HEK293 (cell line): ENCODE data around the gene POLR3C.

Source experiments
- CTCF ChIA-PET: fragments of 350-600 bp; formaldehyde crosslinking; extraction: SDS; loops from one replicate; lab custom pipeline; 2021; ENCODE audit warnings: antibody characterized with exemption; lab: Yijun Ruan, JAX
- POLR2A ChIA-PET: fragments of 300-600 bp; formaldehyde crosslinking; extraction: SDS; loops from one replicate; lab custom pipeline; 2020; ENCODE audit warnings: antibody characterized with exemption, inconsistent platforms; lab: Yijun Ruan, JAX
- H3K27ac ChIP-seq: fragments of 200-500 bp; sonication (Bioruptor generic); 2 replicates; pipeline ENCODE4 v1.5.1; 2014; ENCODE audit warnings: low read depth, low read length, control low read depth, inconsistent platforms; ENCODE audit errors: extremely low read depth
- H3K36me3 ChIP-seq, 2 experiments: fragments of 200-500 bp in 1 of 2; sonication (Bioruptor generic) in 1 of 2; 1 replicate in 1 of 2; 2 replicates in 1 of 2; pipeline ENCODE4 v1.5.1; 2014 to 2017; ENCODE audit warnings: inconsistent platforms in 2 of 2, low read length in 2 of 2; ENCODE audit not compliant: control insufficient read depth in 2 of 2, insufficient read depth in 1 of 2
- H3K4me1 ChIP-seq: fragments of 200-500 bp; sonication (Bioruptor generic); 2 replicates; pipeline ENCODE4 v1.5.1; 2014; ENCODE audit warnings: mild to moderate bottlenecking, low read length, inconsistent platforms; ENCODE audit not compliant: control insufficient read depth, insufficient read depth
- H3K4me3 ChIP-seq: 2 replicates; pipeline ENCODE4 v1.5.1; 2011; ENCODE audit warnings: low read depth, mild to moderate bottlenecking, control low read depth, low read length, moderate library complexity
- H3K9me3 ChIP-seq: fragments of 200-500 bp; sonication (Bioruptor generic); 2 replicates; pipeline ENCODE4 v1.5.1; 2014; ENCODE audit warnings: low read depth, low read length, inconsistent platforms; ENCODE audit not compliant: control insufficient read depth, insufficient read depth
- GLIS2 ChIP-seq: fragments of 450-650 bp; formaldehyde crosslinking; IDR thresholded peaks from 2 replicates; pipeline ENCODE4 v1.5.1; 2016; ENCODE audit warnings: missing biosample characterization, missing genetic modification characterization
- MZF1 ChIP-seq: fragments of 450-650 bp; formaldehyde crosslinking; IDR thresholded peaks from 2 replicates; pipeline ENCODE4 v1.5.1; 2017; ENCODE audit warnings: missing biosample characterization, missing genetic modification characterization, borderline replicate concordance
- OSR2 ChIP-seq: fragments of 450-650 bp; formaldehyde crosslinking; IDR thresholded peaks from 2 replicates; pipeline ENCODE4 v1.5.1; 2016; ENCODE audit warnings: missing biosample characterization, missing genetic modification characterization
- PRDM1 ChIP-seq: fragments of 450-650 bp; formaldehyde crosslinking; IDR thresholded peaks from 2 replicates; pipeline ENCODE4; 2016; ENCODE audit warnings: missing biosample characterization, missing genetic modification characterization
- PRDM10 ChIP-seq: fragments of 450-650 bp; formaldehyde crosslinking; IDR thresholded peaks from 2 replicates; pipeline ENCODE4 v1.5.1; 2016; ENCODE audit warnings: missing biosample characterization, missing genetic modification characterization
- SP7 ChIP-seq: fragments of 450-650 bp; formaldehyde crosslinking; IDR thresholded peaks from 2 replicates; pipeline ENCODE4 v1.5.1; 2016; ENCODE audit warnings: missing biosample characterization, missing genetic modification characterization
- WT1 ChIP-seq: fragments of 450-650 bp; formaldehyde crosslinking; IDR thresholded peaks from 2 replicates; pipeline ENCODE4 v1.5.1; 2016; ENCODE audit warnings: missing biosample characterization, missing genetic modification characterization
- ZBTB26 ChIP-seq: fragments of 450-650 bp; formaldehyde crosslinking; optimal IDR thresholded peaks from 2 replicates; pipeline ENCODE3; 2016; ENCODE audit warnings: missing biosample characterization, mild to moderate bottlenecking, missing genetic modification characterization
- ZBTB44 ChIP-seq: fragments of 450-650 bp; IDR thresholded peaks from 2 replicates; pipeline ENCODE4 v1.5.1; 2018; ENCODE audit warnings: missing biosample characterization, mild to moderate bottlenecking, missing genetic modification characterization
- ZBTB8A ChIP-seq: fragments of 450-650 bp; formaldehyde crosslinking; IDR thresholded peaks from 2 replicates; pipeline ENCODE4 v1.5.1; 2016; ENCODE audit warnings: missing biosample characterization, missing genetic modification characterization
- ZFP3 ChIP-seq: fragments of 450-650 bp; formaldehyde crosslinking; IDR thresholded peaks from 2 replicates; pipeline ENCODE4 v1.5.1; 2016; ENCODE audit warnings: low read depth, missing biosample characterization, missing genetic modification characterization
- ZNF10 ChIP-seq: fragments of 450-650 bp; formaldehyde crosslinking; IDR thresholded peaks from 2 replicates; pipeline ENCODE4 v1.5.1; 2017; ENCODE audit warnings: missing biosample characterization, missing genetic modification characterization
- ZNF112 ChIP-seq: fragments of 450-650 bp; formaldehyde crosslinking; IDR thresholded peaks from 2 replicates; pipeline ENCODE4 v1.5.0; 2017; ENCODE audit warnings: missing biosample characterization, missing genetic modification characterization
- ZNF132 ChIP-seq: fragments of 450-650 bp; formaldehyde crosslinking; IDR thresholded peaks from 2 replicates; pipeline ENCODE4 v1.5.1; 2017; ENCODE audit warnings: missing biosample characterization, missing genetic modification characterization, borderline replicate concordance
- ZNF18 ChIP-seq: fragments of 450-650 bp; formaldehyde crosslinking; IDR thresholded peaks from 2 replicates; pipeline ENCODE4 v1.5.1; 2016; ENCODE audit warnings: missing biosample characterization, missing genetic modification characterization
- ZNF202 ChIP-seq: fragments of 450-650 bp; formaldehyde crosslinking; IDR thresholded peaks from 2 replicates; pipeline ENCODE4 v1.5.1; 2016; ENCODE audit warnings: missing biosample characterization, missing genetic modification characterization, borderline replicate concordance
- ZNF214 ChIP-seq: fragments of 450-650 bp; formaldehyde crosslinking; IDR thresholded peaks from 2 replicates; pipeline ENCODE4 v1.5.1; 2017; ENCODE audit warnings: missing biosample characterization, mild to moderate bottlenecking, missing genetic modification characterization, borderline replicate concordance
- ZNF24 ChIP-seq: fragments of 450-650 bp; formaldehyde crosslinking; IDR thresholded peaks from 2 replicates; pipeline ENCODE4 v1.5.1; 2016; ENCODE audit warnings: missing biosample characterization, missing genetic modification characterization
- ZNF248 ChIP-seq: fragments of 450-650 bp; formaldehyde crosslinking; IDR thresholded peaks from 2 replicates; pipeline ENCODE4 v1.5.1; 2017; ENCODE audit warnings: missing biosample characterization, missing genetic modification characterization
- ZNF335 ChIP-seq: fragments of 450-650 bp; formaldehyde crosslinking; conservative IDR thresholded peaks from 2 replicates; pipeline ENCODE4 v1.5.1; 2016; ENCODE audit warnings: missing biosample characterization, missing genetic modification characterization
- ZNF48 ChIP-seq: fragments of 450-650 bp; formaldehyde crosslinking; IDR thresholded peaks from 2 replicates; pipeline ENCODE4 v1.5.1; 2016; ENCODE audit warnings: missing biosample characterization, missing genetic modification characterization
- ZNF510 ChIP-seq: fragments of 450-650 bp; formaldehyde crosslinking; IDR thresholded peaks from 2 replicates; pipeline ENCODE4 v1.5.1; 2018; ENCODE audit warnings: mild to moderate bottlenecking, missing genetic modification characterization, missing biosample characterization; ENCODE audit not compliant: insufficient replicate concordance
- ZNF548 ChIP-seq: fragments of 450-650 bp; formaldehyde crosslinking; IDR thresholded peaks from 2 replicates; pipeline ENCODE4 v1.5.1; 2016; ENCODE audit warnings: missing biosample characterization, missing genetic modification characterization
- ZNF585B ChIP-seq: fragments of 450-650 bp; formaldehyde crosslinking; IDR thresholded peaks from 2 replicates; pipeline ENCODE4 v1.5.1; 2016; ENCODE audit warnings: missing biosample characterization, missing genetic modification characterization
- ZNF623 ChIP-seq: fragments of 450-650 bp; formaldehyde crosslinking; IDR thresholded peaks from 2 replicates; pipeline ENCODE4 v1.5.1; 2016; ENCODE audit warnings: missing biosample characterization, missing genetic modification characterization
- ZNF629 ChIP-seq: fragments of 450-650 bp; formaldehyde crosslinking; IDR thresholded peaks from 2 replicates; pipeline ENCODE4 v1.5.1; 2017; ENCODE audit warnings: missing biosample characterization, missing genetic modification characterization
- ZNF76 ChIP-seq: fragments of 450-650 bp; formaldehyde crosslinking; IDR thresholded peaks from 2 replicates; pipeline ENCODE4; 2016; ENCODE audit warnings: low read depth, missing biosample characterization, missing genetic modification characterization, borderline replicate concordance
- ZNF785 ChIP-seq: fragments of 450-650 bp; formaldehyde crosslinking; IDR thresholded peaks from 2 replicates; pipeline ENCODE4 v1.5.1; 2016; ENCODE audit warnings: missing biosample characterization, missing genetic modification characterization
- ZNF792 ChIP-seq: fragments of 450-650 bp; formaldehyde crosslinking; IDR thresholded peaks from 2 replicates; pipeline ENCODE4 v1.5.1; 2016; ENCODE audit warnings: missing biosample characterization, missing genetic modification characterization
- ZNF830 ChIP-seq: fragments of 450-650 bp; IDR thresholded peaks from 2 replicates; pipeline ENCODE4 v1.5.0; 2018; ENCODE audit warnings: missing biosample characterization, missing genetic modification characterization, low read depth, mild to moderate bottlenecking, moderate library complexity

Gene POLR3C

GRCh38 chr1:145824499-145824842, 471 bp downstream of the POLR3C start:
- POLR2A ChIA-PET, result interaction anchor here (1.0 to 2.1 kb wide), 14 partner anchors 10 to 140 kb away, joined by 3 to 23 read pairs (median 4); partner anchors contain the start of genes ANKRD34A, NUDT17, PIAS3 and POLR3GL
- Histone ChIP-seq H3K27ac (peak overlapping the region; percentile 81), H3K36me3 (peaks cover 33 to 37% of the 10 kb centered on the region in 2 experiments), H3K4me1 (no peaks in the 10 kb centered on the region), H3K9me3 (no peaks in the 10 kb centered on the region), H3K4me3 (peak overlapping the region; percentile 92)
- CTCF ChIA-PET, result interaction anchor here (0.8 to 2.4 kb wide), 6 partner anchors 8 to 183 kb away, joined by 3 to 7 read pairs (median 4); partner anchors contain the start of gene NUDT17
- TF ChIP-seq ZNF785 (tag by site-specific recombination), result no peak
- no peak for TF ChIP-seq ZFP3 (tag by site-specific recombination)
- TF ChIP-seq GLIS2, result no peak
- TF ChIP-seq ZNF48 (tag by site-specific recombination), result no peak
- no peak for TF ChIP-seq ZNF76 (tag by site-specific recombination)
- TF ChIP-seq ZNF335 (tag by site-specific recombination), result no peak
- TF ChIP-seq ZNF585B, result no peak
- no peak for TF ChIP-seq ZNF510 (tag by site-specific recombination)
- no peak for TF ChIP-seq ZNF629 (tag by site-specific recombination)
- TF ChIP-seq PRDM1 (tag by site-specific recombination), result no peak
- no peak for TF ChIP-seq ZNF792 (tag by site-specific recombination)
- TF ChIP-seq ZNF112, result no peak
- TF ChIP-seq PRDM10, result no peak

- H3K4me1 ChIP-seq, result no peaks in the 10 kb centered on the region
- CTCF ChIA-PET, result interaction anchor here (0.9 to 13.7 kb wide), 4 partner anchors 9 to 84 kb away, joined by 4 to 112 read pairs (median 6); partner anchors contain the start of gene NUDT17
- no peak overlapping the region for H3K27ac ChIP-seq
- H3K4me3 ChIP-seq, result no peak overlapping the region
- POLR2A ChIA-PET, result interaction anchor here (1.4 kb wide), 1 partner anchor 19 kb away, joined by 4 read pairs; the partner anchor contains the start of gene NUDT17
- H3K9me3 ChIP-seq, result no peaks in the 10 kb centered on the region
- peaks cover 45 to 53% of the 10 kb centered on the region in 2 experiments for H3K36me3 ChIP-seq
- no peak for TF ChIP-seq SP7
- TF ChIP-seq ZNF830 (tag by site-specific recombination), result no peak
- no peak for TF ChIP-seq ZNF548 (tag by site-specific recombination)
- no peak for TF ChIP-seq ZNF214 (tag by site-specific recombination)
- no peak for TF ChIP-seq ZNF24
- TF ChIP-seq ZBTB8A (tag by site-specific recombination), result no peak
- TF ChIP-seq ZNF132 (tag by site-specific recombination), result no peak
- TF ChIP-seq ZNF248 (tag by site-specific recombination), result no peak
- no peak for TF ChIP-seq OSR2 (tag by site-specific recombination)
- no peak for TF ChIP-seq ZBTB26 (tag by site-specific recombination)
- no peak for TF ChIP-seq ZBTB44 (tag by site-specific recombination)
- no peak for TF ChIP-seq WT1 (tag by site-specific recombination)
- TF ChIP-seq ZNF18, result no peak
- TF ChIP-seq ZNF623 (tag by site-specific recombination), result no peak
- TF ChIP-seq ZNF10 (tag by site-specific recombination), result no peak
- no peak for TF ChIP-seq ZNF629 (tag by site-specific recombination)
- no peak for TF ChIP-seq MZF1 (tag by site-specific recombination)
- TF ChIP-seq ZNF202, result no peak
Measured at GRCh38 chr1:145826030-145826429, 2.0 kb downstream of the POLR3C start.
